ENCODE data around the gene TESMIN.
A peak's percentile ranks its signal among the peaks of the same experiment; 100 is the strongest.

Gene TESMIN

DNA sequence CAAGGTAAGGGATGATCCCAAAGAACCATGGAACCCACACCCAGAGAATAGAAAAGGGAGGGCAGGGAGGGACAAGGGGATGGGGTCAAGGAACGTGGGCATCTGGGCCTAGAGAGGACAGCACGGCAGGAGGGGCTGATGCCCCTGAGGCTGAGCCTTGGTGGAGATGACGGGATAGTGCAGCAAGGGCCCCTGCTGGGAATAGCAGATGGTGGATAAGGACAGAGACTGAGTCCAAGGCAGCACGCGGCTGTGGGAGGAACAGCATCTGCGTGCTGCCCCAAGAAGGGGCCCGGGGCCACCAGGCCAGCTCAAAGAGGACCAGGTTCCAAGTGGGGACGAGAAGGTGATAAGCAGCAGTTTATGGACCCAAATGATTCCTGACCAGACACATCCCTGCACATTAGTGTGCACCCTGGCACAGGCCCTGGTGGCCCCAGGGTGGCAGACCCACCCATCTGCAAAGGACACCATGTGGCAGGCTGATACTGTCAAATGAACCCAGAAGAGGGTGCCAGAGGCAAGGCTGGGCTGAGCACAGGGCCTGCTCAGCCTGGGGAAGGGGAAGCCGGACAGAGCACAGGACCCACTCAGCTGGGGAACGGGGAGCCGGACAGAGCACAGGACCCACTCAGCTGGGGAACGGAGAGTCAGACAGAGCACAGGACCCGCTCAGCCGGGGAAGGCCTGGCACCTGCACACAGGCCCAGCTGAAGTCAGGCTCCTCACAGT, 12.8 kb upstream of the TESMIN start:
- Histone ChIP-seq H3K4me2 (ENCODE audit: low read depth, low read length) (peak overlapping the region; percentile 94), H3K27me3 (replicated peaks; ENCODE audit: insufficient read depth, low read length) (no peaks in the 10 kb centered on the region), H2AFZ (ENCODE audit: low read length) (peak overlapping the region; percentile 8; the same call in 1 of the 2 replicates), H3K9me2 (replicated peaks; ENCODE audit: insufficient read depth, low read length) (no peaks in the 10 kb centered on the region), H3K27ac (ENCODE audit: low read length) (peak overlapping the region; percentile 90), H3F3A (ENCODE audit: insufficient read depth, low read length) (peaks cover 19% of the 10 kb centered on the region), H3K9me3 (replicated peaks; ENCODE audit: insufficient read depth, low read length) (no peaks in the 10 kb centered on the region), H3K79me2 (ENCODE audit: low read length) (peaks cover 14% of the 10 kb centered on the region), H3K4me3 (ENCODE audit: low read length) (peak overlapping the region; percentile 59), H3K36me3 (replicated peaks; ENCODE audit: insufficient read depth, low read length) (no peaks in the 10 kb centered on the region; the same call in 1 of the 2 replicates), H4K20me1 (ENCODE audit: insufficient read depth, low read length) (no peaks in the 10 kb centered on the region), H3K4me1 (ENCODE audit: low read length) (peaks cover 23% of the 10 kb centered on the region), H3K9ac (ENCODE audit: low read length) (peak overlapping the region; percentile 65)
- TF ChIP-seq CTCF (IDR thresholded peaks at IDR 0.05; ENCODE audit: low read length), result peak; percentile 39; the same call in 1 of the 2 replicates
- TF ChIP-seq EZH2 (optimal IDR thresholded peaks at IDR 0.05; ENCODE audit: low read depth, low read length), result no peak
- no peak for DNase-seq

- no peaks in the 10 kb centered on the region for H3K9me3 ChIP-seq (replicated peaks; ENCODE audit: insufficient read depth, low read length)
- peaks cover 23% of the 10 kb centered on the region for H3K4me1 ChIP-seq (ENCODE audit: low read length)
- no peaks in the 10 kb centered on the region; the same call in 1 of the 2 replicates for H3K36me3 ChIP-seq (replicated peaks; ENCODE audit: insufficient read depth, low read length)
- no peaks in the 10 kb centered on the region for H3K27me3 ChIP-seq (replicated peaks; ENCODE audit: insufficient read depth, low read length)
- H3K4me2 ChIP-seq (ENCODE audit: low read depth, low read length), result peak overlapping the region; percentile 94
- no peak for TF ChIP-seq CTCF (IDR thresholded peaks at IDR 0.05; ENCODE audit: low read length)
- TF ChIP-seq EZH2 (optimal IDR thresholded peaks at IDR 0.05; ENCODE audit: low read depth, low read length), result no peak
- TF ChIP-seq EZH2phosphoT487 (IDR thresholded peaks at IDR 0.05; ENCODE audit: low read length), result no peak
- no peaks in the 10 kb centered on the region for H3K9me2 ChIP-seq (replicated peaks; ENCODE audit: insufficient read depth, low read length)
- H3K4me3 ChIP-seq (ENCODE audit: low read length), result peak overlapping the region; percentile 59
- peaks cover 14% of the 10 kb centered on the region for H3K79me2 ChIP-seq (ENCODE audit: low read length)
- H3F3A ChIP-seq (ENCODE audit: insufficient read depth, low read length), result peaks cover 19% of the 10 kb centered on the region
- peak; percentile 93 for DNase-seq
- no peaks in the 10 kb centered on the region for H4K20me1 ChIP-seq (ENCODE audit: insufficient read depth, low read length)
- peak overlapping the region; percentile 90 for H3K27ac ChIP-seq (ENCODE audit: low read length)
- peak overlapping the region; percentile 65 for H3K9ac ChIP-seq (ENCODE audit: low read length)
- H2AFZ ChIP-seq (ENCODE audit: low read length), result peak overlapping the region; percentile 8; the same call in 1 of the 2 replicates
Measured at GRCh38 chr11:68763181-68763721, 11.9 kb upstream of the TESMIN start.

DNA sequence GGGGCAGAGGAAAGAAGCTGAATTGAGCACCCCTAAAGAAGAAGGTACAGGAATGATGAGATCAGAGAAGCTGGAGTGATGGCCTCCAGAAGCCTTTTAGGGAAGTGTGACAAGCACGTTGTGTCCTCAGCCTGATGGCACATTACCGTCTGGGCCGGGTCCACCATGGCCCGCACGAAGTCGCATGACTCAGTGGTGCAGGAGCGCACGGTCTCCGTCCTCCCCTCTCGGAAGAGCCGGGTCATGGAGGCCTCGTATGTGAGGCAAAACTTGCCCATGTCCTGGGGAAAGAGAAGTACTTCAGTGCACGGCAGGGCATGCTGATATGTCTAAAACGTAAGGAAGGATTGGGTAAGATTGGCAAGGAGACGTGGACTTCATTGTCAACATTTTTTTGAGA, 11.2 kb upstream of the TESMIN start:
- Histone ChIP-seq H3F3A (ENCODE audit: insufficient read depth, low read length) (peaks cover 19% of the 10 kb centered on the region), H3K9me2 (replicated peaks; ENCODE audit: insufficient read depth, low read length) (no peaks in the 10 kb centered on the region), H3K4me3 (ENCODE audit: low read length) (no peak overlapping the region), H2AFZ (ENCODE audit: low read length) (no peak overlapping the region), H3K4me2 (ENCODE audit: low read depth, low read length) (peak overlapping the region; percentile 94; the same call in 1 of the 2 replicates), H4K20me1 (ENCODE audit: insufficient read depth, low read length) (no peaks in the 10 kb centered on the region), H3K27ac (ENCODE audit: low read length) (peak overlapping the region; percentile 90), H3K36me3 (replicated peaks; ENCODE audit: insufficient read depth, low read length) (no peaks in the 10 kb centered on the region; the same call in 1 of the 2 replicates), H3K27me3 (replicated peaks; ENCODE audit: insufficient read depth, low read length) (no peaks in the 10 kb centered on the region), H3K79me2 (ENCODE audit: low read length) (peaks cover 14% of the 10 kb centered on the region), H3K4me1 (ENCODE audit: low read length) (peaks cover 23% of the 10 kb centered on the region), H3K9ac (ENCODE audit: low read length) (peak overlapping the region; percentile 43), H3K9me3 (replicated peaks; ENCODE audit: insufficient read depth, low read length) (no peaks in the 10 kb centered on the region)
- TF ChIP-seq CTCF (IDR thresholded peaks at IDR 0.05; ENCODE audit: low read length), result no peak
- no peak for DNase-seq
